Measurements from ENCODE around the gene SPG11.

DNA sequence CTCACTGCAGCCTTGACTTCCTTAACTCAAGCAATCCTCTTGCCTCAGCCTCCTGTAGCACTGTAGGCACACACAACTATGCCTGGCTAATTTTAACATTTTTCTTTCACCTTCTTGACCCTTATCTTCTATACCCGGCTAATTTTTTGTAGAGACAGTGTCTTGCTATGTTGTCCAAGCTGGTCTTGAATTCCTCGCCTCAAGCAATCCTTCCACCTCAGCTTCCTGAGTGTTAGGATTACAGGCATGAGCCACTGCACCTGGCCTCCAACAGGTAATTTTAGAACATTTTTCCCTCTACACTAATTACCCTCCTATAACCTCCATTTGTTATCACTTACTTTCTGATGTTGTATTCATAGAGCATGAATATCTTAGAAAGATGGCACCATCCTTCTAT, 60.3 kb downstream of the SPG11 start:
- TF ChIP-seq, protein P1, sequence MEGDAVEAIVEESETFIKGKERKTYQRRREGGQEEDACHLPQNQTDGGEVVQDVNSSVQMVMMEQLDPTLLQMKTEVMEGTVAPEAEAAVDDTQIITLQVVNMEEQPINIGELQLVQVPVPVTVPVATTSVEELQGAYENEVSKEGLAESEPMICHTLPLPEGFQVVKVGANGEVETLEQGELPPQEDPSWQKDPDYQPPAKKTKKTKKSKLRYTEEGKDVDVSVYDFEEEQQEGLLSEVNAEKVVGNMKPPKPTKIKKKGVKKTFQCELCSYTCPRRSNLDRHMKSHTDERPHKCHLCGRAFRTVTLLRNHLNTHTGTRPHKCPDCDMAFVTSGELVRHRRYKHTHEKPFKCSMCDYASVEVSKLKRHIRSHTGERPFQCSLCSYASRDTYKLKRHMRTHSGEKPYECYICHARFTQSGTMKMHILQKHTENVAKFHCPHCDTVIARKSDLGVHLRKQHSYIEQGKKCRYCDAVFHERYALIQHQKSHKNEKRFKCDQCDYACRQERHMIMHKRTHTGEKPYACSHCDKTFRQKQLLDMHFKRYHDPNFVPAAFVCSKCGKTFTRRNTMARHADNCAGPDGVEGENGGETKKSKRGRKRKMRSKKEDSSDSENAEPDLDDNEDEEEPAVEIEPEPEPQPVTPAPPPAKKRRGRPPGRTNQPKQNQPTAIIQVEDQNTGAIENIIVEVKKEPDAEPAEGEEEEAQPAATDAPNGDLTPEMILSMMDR (IDR thresholded peaks at IDR 0.05; ENCODE audit: low read depth, low read length, poor library complexity, severe bottlenecking): no peak
- no peak for TF ChIP-seq EZH2phosphoT487 (IDR thresholded peaks at IDR 0.05; ENCODE audit: borderline replicate concordance, low read length)
